Measurements from ENCODE around the gene CDC27.

GRCh38 chr17:47230864-47231263 is 41.8 kb upstream of the CDC27 start:
- TF ChIP-seq POLR2AphosphoS5 (IDR thresholded peaks at IDR 0.05) (no peak), CTCF (IDR thresholded peaks at IDR 0.05) (no peak)
